Omental fat pad (tissue), 4 donors: ENCODE results near the gene ZIC2. TPM values are rescaled to one million over a fixed set of nuclear protein-coding genes. Genes with fewer than 3 reads are reported as not detected.

Source experiments
- ATAC-seq: fragments of 150-250 bp; one replicate; pipeline ENCODE4 v1.9.1; 2016; ENCODE audit warnings: mild to moderate bottlenecking, moderate library complexity; ENCODE audit not compliant: low FRiP score
- DNase-seq: peaks from one replicate; pipeline ENCODE4 v3.0.0-alpha.2; 2019; ENCODE audit warnings: low spot score
- total RNA-seq, 4 donors: library from RNA; depleted of rRNA; stranded (reverse); fragments of >200 nt; gene quantifications; one replicate each; pipeline ENCODE4 v1.1.0, GENCODE V29; 2016
- TF ChIP-seq, protein P1 (sequence below), 3 donors: fragments of 450-650 bp; IDR thresholded peaks; one replicate each; pipeline ENCODE4 v1.5.1; 2016 to 2017; ENCODE audit warnings: antibody characterized with exemption in 3 of 3, mild to moderate bottlenecking in 3 of 3, moderate library complexity in 2 of 3

ZIC2 gene
- total RNA-seq, 4 donors from 2014 or later: not detected

DNA sequence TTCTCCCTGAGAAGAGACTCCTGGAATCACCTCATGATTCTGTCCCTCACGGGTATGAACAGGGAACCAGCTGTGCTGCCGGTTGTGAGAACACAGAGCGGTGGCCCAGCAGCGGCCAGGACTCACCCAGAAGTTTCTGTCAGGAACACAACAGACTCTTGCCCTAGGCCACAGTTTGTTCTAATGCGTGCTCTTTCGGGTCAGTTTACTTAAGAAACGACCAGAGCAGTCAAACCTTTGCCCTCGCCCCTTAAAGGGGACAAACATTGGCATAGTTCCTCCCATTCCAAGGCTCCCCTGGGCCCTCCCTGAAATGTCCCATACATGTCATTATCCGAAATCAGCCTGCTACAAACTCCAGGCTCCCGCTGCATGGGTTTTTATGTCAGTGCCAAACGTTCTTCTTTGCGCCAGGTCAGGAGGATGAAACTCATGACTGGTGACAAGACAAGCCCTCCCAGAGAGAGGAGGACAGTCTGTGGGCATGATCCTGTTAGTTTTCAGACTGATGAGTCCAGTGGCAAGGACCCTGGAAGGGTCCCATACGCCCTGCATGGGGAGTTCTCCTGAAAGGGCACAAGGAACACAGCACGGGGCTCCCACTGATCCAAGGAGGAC, 28.3 kb upstream of the ZIC2 start:
- no peak for DNase-seq
- ATAC-seq: no peak
- TF ChIP-seq, protein P1, sequence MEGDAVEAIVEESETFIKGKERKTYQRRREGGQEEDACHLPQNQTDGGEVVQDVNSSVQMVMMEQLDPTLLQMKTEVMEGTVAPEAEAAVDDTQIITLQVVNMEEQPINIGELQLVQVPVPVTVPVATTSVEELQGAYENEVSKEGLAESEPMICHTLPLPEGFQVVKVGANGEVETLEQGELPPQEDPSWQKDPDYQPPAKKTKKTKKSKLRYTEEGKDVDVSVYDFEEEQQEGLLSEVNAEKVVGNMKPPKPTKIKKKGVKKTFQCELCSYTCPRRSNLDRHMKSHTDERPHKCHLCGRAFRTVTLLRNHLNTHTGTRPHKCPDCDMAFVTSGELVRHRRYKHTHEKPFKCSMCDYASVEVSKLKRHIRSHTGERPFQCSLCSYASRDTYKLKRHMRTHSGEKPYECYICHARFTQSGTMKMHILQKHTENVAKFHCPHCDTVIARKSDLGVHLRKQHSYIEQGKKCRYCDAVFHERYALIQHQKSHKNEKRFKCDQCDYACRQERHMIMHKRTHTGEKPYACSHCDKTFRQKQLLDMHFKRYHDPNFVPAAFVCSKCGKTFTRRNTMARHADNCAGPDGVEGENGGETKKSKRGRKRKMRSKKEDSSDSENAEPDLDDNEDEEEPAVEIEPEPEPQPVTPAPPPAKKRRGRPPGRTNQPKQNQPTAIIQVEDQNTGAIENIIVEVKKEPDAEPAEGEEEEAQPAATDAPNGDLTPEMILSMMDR (IDR thresholded peaks at IDR 0.05): no peak

DNA sequence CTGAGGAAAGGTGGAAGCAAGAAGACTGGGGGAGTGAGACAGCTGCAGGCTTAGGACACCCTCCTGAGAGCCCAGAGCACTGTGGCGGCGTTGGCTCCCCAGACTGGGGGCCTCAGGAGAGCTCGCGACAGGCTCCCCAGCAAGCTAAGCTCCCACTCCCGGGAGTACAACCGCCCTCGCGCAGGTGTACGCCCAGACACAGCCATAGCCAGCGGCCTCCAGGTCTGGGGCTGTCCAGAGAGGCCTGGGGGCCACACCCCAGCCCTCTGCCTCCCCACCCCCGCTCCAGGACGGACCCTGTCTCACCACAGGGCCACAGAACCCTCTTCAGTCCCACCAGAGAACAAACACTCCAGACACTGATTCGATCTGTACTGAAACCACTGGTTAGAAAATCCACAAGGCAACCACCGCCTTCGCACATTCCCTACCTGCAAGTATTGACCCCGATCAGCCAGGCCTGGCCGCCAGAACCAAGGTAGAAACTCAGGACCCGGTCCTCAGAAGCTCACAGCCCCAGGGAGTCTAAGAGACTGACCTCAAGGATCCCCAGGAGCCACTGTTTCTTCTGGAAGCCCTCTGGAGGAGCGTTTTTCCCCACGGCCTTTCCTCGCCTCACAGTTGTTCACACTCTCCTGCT, 26.4 kb upstream of the ZIC2 start:
- TF ChIP-seq, protein P1 (IDR thresholded peaks at IDR 0.05): no peak
- no peak for DNase-seq
- no peak for ATAC-seq

DNA sequence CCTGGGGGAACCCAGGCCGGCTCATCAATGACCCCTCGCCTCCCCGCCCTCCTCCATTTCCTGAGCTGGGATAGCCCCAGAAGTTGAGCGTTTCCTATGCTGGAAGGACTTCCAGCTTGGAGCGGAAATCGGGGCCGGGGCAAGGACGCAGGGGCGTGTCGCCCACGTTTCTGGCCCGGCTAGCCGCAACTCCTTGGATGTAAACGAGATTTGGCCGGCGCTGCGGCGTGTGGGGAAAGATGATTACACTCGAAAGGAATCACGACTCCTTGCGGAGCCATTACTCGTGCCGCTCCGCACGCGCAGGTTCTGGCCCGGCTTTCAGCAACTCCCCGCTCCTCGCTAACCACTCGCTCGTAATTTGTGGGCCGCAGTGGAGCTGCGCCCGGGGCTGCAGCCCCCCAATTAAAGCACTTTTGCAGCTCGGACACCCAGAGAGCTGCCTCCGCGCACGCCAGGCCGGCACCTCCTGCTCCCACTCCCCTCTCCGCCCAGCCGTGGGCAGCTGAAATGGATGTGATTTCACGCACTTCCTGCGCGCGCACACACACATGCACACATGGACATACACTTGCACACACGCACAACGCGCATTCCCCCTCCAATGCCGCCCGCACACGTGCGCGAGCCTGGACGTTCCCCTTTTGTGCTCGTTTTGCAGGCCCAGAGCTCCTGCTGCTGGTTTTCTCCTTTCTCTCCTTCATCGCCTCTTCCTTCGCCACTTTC, 25.7 kb upstream of the ZIC2 start:
- TF ChIP-seq, protein P1 (IDR thresholded peaks at IDR 0.05): no peak
- peak; percentile 51 for ATAC-seq

DNA sequence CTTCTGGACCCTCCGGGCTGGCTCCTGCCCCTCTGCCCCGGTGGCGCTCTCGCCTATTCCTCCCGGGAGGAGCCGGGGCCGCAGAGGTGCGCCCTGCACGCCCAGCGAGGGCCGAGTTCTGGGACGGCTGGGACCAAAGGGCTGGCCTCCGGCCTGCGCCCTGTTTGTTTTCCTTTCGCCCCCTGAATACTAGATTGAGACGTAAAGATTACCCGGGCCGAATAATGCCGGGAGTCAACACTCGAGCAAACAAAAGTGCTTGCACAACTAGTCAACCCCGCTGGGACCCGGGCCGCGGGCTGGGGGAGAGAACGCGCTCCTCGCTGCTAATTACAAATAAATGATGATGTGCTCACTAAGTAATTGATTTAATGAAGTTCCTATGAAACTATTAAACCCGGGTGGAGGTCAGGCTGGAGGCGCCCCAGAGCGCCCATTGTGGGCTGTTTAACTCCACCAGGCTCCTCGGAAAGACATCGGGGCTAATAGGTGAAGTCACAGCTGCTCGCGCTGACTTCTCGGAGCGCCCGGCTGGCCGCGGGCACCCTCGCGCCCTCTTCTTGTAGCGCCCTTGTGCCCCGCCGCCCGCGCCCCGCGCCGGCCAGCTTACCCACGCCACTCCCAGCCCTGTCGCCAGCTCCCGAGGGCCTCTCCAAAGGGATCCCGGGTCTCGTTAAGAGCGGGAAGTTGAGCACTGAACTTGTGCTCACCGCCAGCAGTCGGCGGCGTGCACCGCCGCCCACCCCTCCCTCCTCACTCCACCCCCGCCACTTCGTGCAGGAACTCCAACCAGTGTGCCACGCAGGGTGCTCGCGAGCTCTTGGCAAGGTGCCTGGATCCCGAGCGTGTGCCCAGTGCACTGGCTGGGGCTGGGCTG, 24.9 kb upstream of the ZIC2 start:
- TF ChIP-seq, protein P1 (IDR thresholded peaks at IDR 0.05): no peak
- ATAC-seq: no peak
- DNase-seq: no peak

More for the DNA sequence above, 25.7 kb upstream of the ZIC2 start:
- no peak for DNase-seq

DNA sequence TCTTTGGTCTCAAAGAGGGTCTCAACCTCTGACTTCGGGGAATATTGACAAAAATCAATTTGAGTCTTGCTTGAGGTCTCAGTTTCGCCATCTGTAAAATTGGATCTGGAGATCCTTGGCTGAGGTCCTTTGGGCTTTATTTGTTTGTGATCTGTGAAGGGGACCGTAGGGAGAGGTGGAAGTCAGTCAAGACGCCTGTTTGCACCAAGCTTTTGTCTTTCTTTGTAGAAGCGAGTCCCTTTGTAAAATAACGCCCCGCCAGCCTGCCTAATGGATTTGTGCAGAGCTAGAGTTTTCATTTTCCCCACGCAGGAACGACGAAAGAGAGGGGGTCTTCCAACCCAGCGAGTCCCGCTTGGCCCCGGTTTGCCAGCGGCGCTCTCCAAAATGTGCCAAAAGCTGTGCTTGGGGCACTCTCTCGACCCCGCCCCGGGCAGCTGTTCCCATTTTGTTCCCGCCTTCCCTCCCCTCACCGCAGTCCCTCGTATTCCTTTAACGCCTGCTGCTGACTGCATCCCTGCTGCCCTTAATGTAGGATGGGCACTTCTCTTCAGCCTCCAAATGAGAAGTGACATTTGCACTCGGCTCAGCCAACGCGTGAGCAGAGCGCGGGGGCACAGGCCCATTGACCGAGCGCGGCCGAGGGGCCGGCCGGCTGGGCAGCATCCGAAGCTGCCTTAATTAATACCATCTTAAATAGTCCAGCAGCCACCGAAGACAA, 23.0 kb upstream of the ZIC2 start:
- no peak for DNase-seq
- no peak for ATAC-seq
- TF ChIP-seq, protein P1 (IDR thresholded peaks at IDR 0.05): no peak

DNA sequence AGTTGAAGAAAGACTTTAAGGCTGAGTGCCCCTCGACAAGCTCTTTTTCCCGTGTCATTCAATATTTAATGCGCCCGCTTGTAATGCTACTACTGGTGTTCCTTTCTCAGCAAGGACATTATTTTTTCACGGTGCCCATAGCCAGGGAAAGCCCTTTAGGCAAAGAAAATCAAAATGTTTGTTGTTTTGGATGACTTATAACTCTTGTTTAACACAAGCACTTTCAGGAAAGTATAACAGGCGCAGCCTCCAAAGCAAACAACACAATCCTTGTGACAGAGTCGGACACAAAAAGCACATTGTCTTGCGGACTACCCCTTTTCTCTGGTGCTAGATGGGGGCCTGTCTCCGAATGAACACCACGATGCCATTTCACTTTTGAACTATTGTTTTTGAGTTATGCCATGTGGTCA, 22.5 kb upstream of the ZIC2 start:
- TF ChIP-seq, protein P1 (IDR thresholded peaks at IDR 0.05): no peak
- ATAC-seq (no peak), DNase-seq (no peak)
